ENCODE measurements around the gene PSMD1.
"Not testable (repeated sequence)": the region's sequence is repeated elsewhere in the genome, so short reads cannot be mapped to it uniquely, and the experiment has no call there.

PSMD1 gene

DNA sequence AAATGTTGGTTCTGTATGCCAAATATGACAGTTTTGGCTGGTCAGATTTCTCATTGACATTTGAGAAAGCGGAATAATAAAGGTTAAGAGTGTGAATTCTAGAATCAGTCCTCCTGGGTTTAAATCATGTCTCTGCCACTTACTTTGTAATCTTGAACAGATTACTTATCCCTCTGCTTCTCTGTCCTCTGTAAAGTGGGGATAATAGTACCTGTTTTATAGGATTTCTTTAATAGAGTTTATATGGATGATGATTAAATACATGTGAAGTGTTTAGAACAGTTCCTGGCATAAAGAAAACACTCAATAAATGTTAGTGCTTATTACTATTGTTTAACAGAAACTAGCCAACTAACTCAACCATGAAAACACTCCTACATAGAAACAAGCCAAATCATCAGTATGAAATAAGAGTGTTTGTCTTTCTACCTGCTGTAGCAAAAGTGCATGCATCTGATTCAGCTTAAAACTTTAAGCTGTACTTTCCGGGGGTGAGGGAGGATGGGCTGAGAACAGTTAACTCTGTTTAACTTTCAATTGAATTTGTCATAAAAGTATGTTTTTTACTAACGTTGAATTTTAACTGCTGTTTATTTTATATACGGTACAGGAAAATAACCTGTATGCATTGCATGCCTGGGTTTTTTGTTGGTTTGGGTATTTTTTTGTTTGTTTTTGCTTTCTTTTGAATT, 61.4 kb downstream of the PSMD1 start:
- DNase-seq = no peak

DNA sequence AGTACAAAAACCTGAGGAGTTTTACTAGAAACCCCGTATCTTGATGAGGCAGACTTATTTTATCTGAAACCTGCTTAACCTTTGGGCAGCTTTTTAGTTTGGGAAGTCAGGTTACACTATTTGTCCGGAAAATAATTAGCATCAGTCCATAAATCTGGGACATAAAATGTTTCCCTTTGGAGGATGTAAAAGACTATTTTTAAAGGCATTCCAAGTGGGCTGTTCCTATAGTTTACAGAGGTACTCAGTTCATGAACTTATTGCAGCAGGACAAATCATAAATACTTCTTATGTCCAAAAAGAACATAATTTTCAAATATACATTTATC, 61.9 kb downstream of the PSMD1 start:
- DNase-seq = no peak

DNA sequence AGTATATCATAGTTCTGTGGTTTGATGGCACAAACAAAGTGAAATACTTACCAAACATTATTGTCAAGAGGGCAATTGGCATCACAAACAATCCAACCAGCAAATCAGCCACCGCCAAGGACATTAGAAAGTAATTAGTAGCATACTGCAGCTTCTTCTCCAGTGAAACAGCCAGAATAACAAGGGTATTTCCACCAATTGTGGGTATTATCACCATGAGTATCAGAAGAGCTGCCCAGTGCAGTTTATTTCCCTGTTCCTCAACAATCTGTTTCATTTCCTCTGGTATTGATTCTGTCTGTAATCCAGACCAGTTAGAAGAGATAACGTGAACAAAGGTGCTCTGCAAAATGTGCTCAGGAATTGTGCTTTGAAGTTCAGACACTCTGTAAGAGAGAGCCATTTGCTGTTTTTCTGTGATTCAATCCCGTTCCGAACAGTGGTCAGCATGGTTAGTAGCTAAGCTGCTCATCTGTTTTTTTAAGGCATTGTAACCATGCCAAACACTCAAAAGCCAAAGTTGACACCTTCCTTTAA, 66.8 kb downstream of the PSMD1 start:
- no peak for DNase-seq

DNA sequence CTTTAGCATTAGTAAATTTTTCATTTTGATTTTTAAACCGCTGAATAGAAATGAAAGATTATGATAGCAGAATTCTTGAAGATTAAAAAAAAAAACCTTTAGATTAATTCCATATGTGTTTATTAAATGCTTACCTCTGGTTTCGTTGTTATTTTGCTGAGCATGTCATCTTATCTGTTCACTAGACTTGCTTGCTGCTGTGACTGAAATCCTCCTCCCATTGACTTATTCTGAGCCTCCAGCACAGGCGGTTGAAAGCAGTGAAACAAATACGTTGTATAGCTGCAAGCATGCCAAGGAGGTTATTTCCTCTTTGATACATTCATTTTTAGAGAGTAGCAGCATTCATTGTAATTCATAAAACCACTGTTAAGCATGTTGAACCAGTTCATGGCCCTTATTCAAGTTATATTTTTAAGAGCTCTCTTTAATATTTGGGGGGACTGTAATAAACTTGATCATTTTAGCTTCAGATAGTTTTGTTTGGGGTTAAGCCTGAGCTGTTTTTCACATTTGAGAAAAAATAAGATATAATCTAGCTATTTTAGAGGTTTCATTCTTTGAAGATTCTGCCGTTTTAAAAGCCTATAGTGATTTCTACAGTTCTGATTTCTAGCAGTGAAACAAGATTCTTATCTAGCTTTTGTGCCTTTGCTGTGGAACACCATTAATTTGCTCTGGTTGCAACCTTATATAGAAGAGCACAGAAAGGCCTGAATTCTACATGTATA, 68.3 kb downstream of the PSMD1 start, which contains the start of gene HTR2B:
Gene HTR2B, minus strand, starts transcription at position 205 of the 731 bp plus-strand sequence. CDS start 1,278 bp downstream, outside the sequence.
- peak; percentile 23 for DNase-seq

DNA sequence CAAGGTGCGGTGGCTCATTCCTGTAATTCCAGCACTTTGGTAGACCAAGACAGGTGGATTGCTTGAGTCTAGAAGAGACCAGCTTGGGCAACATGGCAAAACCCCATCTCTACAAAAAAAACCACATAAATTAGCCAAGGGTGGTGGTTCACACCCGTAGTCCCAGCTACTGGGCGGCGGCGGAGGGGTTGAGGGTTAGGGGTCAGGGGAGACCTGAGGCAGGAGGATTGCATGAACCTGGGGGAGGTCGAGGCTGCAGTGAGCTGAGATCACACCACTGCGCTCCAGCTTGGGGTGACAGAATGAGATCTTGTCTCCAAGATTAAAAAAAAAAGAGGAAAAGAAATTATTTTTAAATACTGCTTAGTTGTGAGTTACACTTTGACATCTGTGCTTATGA, 69.5 kb downstream of the PSMD1 start:
- no peak for DNase-seq

DNA sequence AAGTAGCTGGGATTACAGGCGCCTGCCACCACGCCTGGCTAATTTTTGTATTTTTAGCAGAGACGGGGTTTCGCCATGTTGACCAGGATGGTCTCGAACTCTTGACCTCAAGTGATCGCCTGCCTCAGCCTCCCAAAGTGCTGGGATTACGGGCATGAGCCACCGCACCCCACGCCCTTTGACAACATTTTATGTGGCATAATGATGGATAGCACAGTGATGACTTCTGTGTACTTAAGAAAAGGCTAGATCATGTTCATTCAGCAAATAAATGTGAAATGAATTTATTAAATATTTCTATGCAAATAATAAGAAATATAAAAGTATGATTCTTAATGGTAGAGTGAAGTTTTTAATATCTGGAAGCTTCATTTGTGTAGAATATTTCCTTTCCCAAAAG, 70.8 kb downstream of the PSMD1 start:
- no peak for DNase-seq

DNA sequence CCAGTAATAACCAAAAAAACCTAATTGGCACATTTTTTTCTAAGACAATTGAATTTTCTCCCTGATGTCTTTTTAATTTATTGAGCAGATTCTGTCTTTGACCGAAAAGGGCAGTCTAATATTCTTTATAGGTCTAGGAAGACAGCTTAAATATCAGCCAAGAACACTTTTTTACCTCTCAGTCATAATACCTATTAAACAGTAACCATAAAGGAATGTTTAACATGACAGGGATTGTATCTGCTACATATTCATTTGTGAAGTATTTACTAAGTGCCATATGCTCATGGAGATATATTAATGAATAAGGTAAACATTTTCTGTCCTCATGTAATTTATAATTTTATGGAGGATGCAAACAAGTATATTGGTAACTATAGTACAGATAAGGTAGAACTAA, 71.3 kb downstream of the PSMD1 start:
- no peak for DNase-seq

DNA sequence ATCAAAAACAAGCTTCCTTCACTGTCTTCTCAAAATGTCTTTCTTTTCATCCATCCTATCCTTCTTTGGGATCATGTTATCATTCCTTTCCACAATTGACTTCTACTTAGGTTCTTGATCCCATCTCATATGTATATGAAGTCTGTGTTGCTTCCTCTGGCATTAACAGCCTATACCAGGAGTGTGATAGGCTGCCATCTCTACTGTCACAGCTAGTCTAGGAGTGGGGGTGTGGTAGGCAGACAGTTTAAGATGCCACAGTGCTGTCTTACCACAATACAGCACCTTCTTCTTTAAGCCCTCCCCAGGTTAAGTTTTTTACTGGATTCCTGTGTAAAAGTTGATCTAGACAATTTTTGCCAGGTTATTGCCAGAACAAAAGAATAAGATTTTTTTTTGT, 71.9 kb downstream of the PSMD1 start:
- DNase-seq = no peak

DNA sequence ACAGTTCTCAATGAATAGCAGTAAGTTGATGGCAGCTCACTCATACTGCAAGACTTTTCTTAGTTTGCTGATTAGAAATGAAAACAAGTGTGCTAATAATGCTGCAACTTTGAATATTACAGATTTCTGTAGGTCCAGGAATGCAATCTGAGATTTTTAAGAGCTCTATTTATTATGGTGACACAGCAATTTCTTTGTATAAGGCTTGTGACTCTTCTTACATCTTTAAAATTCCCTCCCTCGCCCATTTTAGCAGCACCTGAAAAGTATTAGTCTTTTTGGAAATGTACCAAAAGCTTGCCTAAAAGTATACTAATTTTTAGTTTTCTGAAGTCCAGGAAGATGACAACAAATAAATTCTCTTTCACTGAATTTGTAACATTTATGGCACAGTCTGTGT, 72.5 kb downstream of the PSMD1 start:
- DNase-seq = no peak

DNA sequence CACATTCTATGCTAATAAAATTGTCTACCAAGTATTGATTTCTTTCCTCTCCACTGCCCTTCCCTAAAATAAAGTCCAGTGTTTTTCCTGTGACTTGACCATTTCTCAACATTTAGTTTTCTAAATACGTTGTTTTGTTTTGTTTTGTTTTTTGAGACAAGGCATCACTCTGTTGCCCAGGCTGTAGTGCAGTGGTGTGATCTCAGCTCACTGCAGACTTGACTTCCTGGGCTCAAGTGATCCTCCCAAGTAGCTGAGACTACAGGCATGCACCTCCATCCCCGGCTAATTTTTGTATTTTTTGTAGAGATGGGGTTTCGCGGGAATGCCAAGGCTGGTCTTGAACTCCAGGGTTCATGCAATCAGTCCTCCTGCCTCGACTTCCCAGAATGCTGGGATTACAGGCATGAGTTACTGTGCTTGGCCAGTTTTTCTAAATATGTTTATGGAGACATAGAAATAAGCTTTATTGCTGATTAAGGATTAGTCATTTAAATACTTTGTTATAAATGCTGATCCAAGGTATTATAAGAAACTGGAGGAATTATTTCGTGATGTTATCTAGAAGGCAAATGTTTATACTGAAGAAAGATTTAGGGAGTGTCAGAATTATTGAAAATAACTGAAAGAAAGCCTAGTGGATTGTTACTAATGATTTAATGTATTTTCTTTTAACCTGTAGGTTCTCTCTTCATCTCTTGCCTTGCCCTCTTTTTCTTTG, 73.8 kb downstream of the PSMD1 start:
- DNase-seq = no peak

DNA sequence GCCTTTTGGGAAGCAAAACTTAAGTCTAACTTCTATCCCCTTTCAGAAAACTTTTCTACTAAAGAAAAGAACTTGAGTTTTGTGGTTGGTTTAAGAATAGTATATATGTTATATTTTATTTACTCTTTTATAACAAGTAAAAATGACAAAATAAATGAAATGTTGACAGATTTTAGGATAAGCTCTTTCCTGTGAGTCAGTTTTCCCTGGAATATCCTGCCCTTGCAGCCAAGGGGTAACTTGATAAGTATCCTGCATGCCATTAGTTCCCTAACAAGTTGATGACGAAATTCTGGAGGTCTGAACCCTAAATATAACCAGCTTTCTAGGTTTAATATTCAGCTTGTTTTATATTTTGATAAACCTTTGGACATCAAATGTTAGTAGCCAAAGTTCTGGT, 75.5 kb downstream of the PSMD1 start:
- no peak for DNase-seq

DNA sequence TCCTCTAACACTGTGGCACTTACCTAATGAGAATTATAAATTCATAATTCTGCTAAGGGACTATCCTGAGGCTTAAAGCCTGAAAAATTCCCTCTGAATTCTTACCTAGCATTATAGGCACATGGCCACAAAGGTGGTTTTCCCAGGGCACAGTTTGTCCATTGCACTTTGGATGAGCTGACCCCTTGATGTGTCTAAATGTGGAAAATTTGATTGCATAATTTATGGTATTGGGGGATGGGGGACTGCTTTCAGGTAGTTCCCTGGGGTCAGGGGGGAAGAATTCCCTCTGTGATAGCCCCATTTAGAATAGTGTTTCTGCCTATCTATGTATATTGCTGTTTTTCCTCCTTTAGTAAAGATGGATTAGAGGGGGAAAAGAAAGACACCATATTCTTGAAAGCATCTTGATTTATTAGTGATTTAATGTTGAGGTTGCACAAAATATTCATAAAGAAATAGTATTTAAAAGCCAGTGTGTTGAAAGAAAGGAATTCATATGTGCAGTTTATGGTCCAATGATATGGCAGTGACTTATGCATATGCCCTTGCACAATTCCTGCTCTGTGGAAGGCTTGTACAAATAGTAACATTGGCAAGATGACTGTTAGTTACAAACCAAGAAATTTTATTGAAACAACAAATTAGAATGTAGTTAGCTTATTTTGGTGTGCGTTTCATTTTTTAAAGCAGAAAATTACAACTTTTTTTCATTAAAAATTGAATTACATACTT, 76.9 kb downstream of the PSMD1 start:
- no peak for DNase-seq

DNA sequence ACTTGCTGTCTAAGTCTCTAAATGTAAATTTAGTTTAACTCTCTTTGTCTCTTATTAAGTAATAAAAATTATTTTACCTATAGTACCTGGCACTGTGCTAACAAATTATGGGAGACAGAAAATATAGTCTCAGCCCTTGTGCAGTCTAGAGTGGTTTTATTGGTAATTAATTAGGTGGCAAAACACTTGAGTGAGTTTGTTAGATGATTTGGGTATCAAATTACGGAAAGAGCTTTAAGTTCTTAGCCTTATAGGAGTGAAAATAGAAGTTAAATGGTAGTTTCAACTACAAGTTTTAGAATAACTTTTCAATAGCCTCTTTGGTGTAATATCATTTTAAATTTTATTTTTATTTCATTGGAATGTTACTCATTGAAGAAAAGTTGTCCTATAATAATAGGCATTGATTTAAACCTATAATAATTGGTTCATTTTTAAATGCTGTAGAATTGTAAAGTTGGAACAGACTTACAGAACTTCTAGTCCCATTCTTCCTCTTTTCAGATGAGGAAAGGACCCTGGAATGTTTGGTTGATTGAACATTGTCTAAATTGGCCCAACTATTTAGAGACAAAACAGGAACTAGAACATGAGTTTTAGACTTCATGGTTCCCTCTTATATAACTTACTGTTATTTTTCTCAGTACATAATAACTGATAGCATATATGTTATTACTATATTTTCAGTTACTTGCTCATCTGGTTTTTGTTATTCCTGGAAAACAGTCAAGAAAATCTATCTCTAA, 78.4 kb downstream of the PSMD1 start:
- no peak for DNase-seq

DNA sequence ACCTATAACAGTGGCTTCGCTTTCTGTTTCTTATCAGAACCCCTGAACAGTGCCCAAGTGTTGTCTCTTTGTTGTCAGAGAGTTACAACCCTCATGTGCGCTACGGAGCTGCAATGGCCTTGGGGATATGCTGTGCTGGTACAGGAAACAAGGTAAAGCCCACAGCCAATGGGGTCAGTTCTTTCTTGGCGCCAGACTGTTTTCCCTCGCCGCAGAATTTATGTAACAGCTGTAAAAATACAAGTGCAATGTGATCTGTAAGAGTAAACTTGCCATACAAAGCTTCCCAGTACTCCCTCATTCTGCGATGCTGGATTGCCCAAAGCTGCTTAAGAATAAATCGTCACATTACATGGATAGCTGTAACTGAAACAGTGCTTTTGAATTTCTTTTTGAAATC, 82.0 kb downstream of the PSMD1 start:
- no peak for DNase-seq

DNA sequence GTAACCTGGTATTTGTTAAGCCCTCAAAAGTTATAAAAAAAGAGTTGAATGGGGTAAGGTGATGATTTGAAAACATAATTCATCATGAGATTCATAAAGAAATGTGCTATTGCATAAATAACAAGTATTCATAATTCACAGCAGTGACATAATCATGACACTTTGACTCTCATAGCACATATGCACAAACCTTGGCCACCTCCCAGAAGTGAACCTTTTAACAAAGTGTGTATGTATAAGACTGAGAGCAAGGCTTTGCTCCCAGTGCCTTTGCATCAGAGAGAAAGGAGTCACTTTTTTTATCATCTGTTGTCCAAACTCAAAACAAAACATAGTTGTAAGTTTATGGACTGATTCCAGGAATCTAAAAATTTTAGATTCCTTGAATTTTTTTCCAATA, 83.1 kb downstream of the PSMD1 start:
- no peak for DNase-seq

DNA sequence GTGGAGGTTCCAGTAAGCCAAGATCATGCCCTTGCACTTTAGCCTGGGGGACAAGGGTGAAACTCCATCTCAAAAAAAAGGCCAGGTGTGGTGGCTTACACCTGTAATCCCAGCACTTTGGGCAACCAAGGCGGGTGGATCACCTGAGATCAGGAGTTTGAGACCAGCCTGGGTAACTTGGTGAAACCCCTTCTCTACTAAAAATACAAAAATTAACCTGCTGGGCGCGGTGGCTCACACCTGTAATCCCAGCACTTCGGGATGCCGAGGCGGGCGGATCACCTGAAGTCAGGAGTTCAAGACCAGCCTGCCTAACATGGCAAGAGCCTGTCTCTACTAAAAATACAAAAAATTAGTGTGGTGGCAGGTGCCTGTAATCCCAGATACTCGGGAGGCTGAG, 84.1 kb downstream of the PSMD1 start:
- not testable (repeated sequence) for DNase-seq

DNA sequence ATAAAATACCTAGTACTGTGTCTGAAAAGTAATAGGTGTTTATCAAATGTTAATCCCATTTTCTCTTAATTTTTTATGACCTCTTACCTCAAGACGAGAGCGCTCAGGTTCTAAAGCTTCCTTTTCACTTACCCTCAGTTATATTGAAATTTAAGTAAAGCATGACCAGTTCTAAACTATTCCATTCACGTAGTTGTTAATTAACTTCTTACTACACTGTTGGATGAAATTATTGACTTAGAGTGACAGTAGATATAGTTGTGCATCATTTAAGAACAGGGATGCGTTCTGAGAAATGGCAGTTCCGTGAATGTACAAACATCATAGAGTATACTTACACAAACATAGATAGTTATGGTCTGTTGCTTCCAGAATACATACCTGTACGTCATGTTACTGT, 88.2 kb downstream of the PSMD1 start:
- DNase-seq = no peak

DNA sequence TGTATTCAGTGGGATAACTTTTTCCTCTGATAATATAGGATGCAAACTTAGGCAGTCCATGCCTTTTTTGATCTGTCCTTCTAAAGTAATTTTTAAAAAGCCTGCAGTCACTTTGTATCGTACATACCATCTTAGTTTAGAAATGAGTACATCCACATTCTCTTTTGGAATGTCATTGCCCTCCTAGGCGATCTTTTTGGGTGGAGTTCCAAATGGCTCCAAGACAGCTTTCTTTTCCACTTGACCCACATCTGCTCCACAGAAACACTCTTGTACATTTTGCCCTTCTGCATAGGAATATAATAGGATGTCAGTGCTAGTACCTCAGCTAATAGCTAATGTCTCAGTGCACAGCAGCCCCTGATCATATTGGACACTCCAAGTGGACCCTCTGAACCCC, 90.0 kb downstream of the PSMD1 start:
- no peak for DNase-seq

DNA sequence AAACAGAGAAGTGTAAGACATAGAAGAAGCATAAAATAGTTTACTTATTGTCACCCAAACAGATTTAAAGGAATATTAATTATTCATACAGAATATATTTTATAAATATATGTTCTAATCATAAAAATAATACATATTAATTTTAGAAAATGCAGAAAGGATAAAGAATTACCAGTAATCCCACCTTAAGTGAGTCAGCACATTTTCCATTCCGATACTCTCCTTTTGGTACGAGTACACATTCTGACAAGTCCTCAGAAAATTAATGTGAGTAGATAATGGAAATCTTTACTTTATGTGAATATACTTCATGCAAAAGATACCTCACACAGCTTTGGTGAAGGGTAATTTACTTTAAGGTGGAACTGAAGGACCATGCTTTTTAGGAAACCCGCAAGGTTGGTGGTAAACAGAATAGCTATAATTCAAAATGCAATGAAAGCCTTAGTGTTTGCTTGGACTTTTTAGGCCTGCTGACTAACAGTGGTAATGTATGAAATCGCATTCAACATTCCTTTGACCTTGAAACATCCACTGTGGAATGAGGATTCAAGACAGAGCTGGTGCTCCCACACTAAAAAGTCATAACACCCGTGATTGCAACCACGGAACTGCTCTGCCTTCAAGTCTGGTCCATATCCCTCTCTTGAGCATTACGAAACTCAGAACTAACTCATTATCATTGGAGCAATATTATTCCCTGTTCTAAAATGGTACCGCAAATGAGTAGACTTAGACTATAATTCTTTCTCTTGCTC, 96.3 kb downstream of the PSMD1 start:
- DNase-seq = no peak

DNA sequence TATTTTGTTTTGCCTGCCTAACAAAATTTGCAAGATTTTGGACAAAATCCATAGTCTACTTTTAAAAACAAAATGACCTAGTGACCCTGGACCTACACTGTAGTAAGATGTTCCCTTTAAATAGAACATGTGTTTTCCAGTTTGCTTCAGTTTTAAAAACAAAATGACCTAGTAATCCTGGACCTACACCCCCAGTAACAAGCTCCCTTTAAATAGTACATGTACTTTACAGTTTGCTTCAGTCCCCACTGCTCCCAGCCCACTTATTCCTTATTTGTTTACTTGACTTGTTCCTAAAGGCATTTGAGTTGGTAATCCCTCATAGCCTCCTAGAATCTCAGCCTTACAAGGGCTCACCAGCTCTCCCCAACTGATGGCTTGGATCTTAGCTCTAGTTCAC, 102.6 kb downstream of the PSMD1 start:
- DNase-seq = no peak

DNA sequence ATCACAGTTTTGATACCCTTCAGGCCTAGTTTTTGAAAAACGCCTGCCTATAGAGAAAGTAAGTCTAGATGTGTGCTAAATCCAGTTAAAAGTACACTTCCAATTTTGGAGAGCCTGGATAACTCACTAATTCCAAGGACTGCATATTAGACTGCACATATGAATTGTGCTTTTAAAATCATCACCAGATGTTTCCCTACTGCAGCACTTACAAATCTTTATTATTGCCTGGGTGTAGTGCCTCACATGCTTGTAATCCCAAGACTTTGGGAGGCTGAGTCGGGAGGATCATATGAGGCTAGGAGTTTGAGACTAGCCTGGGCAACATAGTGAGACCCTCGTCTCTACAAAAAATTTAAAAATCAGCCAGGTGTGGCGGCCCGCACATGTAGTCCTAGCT, 104.0 kb downstream of the PSMD1 start:
- DNase-seq = no peak

All from stimulated activated CD4-positive, alpha-beta T cell treated with anti-CD3 and anti-CD28 coated beads, Interleukin-1b, Interleukin-23, amount 100 ng/mL, for 48 hours (primary cell).